Pulmonary artery endothelial cell (primary cell): ENCODE data around the gene SNTG2. TPM values are rescaled to one million over a fixed set of nuclear protein-coding genes. Genes with fewer than 3 reads are reported as not detected.
"Not testable (repeated sequence)": the region's sequence is repeated elsewhere in the genome, so short reads cannot be mapped to it uniquely, and the experiment has no call there.

Source experiments
- DNase-seq: peaks from one replicate; pipeline ENCODE4 v3.0.0-alpha.2; 2011; ENCODE audit warnings: low read depth, low spot score
- total RNA-seq: library from RNA; depleted of rRNA; stranded (reverse); fragments of >200 nt; gene quantifications from 2 replicates; pipeline ENCODE4 v1.2.3, GENCODE V29; 2014

SNTG2 gene
- total RNA-seq, result not detected in 2 replicates

GRCh38 chr2:950080-950966 lies at the start of gene SNTG2:
SNTG2 (plus strand) TSS chr2:950849; CDS start chr2:950997, 148 bp downstream.
- no peak for DNase-seq

- DNase-seq, result no peak
These were observed 48.1 kb upstream of the SNTG2 start for GRCh38 chr2:902584-902983.

- no peak for DNase-seq
These were observed 47.3 kb upstream of the SNTG2 start for GRCh38 chr2:903223-903900.

- no peak for DNase-seq
These were observed 46.2 kb upstream of the SNTG2 start for GRCh38 chr2:904246-905024.

GRCh38 chr2:905091-905832 lies 45.4 kb upstream of the SNTG2 start:
- no peak for DNase-seq

GRCh38 chr2:905833-906140 lies 44.9 kb upstream of the SNTG2 start:
- DNase-seq, result no peak

GRCh38 chr2:907706-908105 lies 42.9 kb upstream of the SNTG2 start:
- no peak for DNase-seq

GRCh38 chr2:908568-908967 lies 42.1 kb upstream of the SNTG2 start:
- DNase-seq, result no peak

- DNase-seq, result not testable (repeated sequence)
These were observed 40.8 kb upstream of the SNTG2 start for GRCh38 chr2:909764-910379.

- DNase-seq, result no peak
These were observed 40.0 kb upstream of the SNTG2 start for GRCh38 chr2:910698-911097.

GRCh38 chr2:915979-916378 lies 34.7 kb upstream of the SNTG2 start:
- no peak for DNase-seq

GRCh38 chr2:916935-917334 lies 33.7 kb upstream of the SNTG2 start:
- DNase-seq, result no peak

- DNase-seq, result no peak
These were observed 31.0 kb upstream of the SNTG2 start for GRCh38 chr2:919672-920071.

GRCh38 chr2:920573-920972 lies 30.1 kb upstream of the SNTG2 start:
- DNase-seq, result no peak

- no peak for DNase-seq
These were observed 29.6 kb upstream of the SNTG2 start for GRCh38 chr2:920999-921398.

- no peak for DNase-seq
These were observed 28.5 kb upstream of the SNTG2 start for GRCh38 chr2:922185-922584.

GRCh38 chr2:923832-924601 lies 26.6 kb upstream of the SNTG2 start:
- DNase-seq, result no peak

- DNase-seq, result no peak
These were observed 25.9 kb upstream of the SNTG2 start for GRCh38 chr2:924701-925100.

- no peak for DNase-seq
These were observed 25.3 kb upstream of the SNTG2 start for GRCh38 chr2:925309-925708.

GRCh38 chr2:925711-926110 lies 24.9 kb upstream of the SNTG2 start:
- no peak for DNase-seq
